Measurements from ENCODE around the gene FAM114A2. TPM values are rescaled to one million over a fixed set of nuclear protein-coding genes. Genes with fewer than 3 reads are reported as not detected.

FAM114A2 gene
- polyA plus RNA-seq, 1 of the 3 experiments (the other 2 are of a cell fraction): 9.0 TPM

- no peak overlapping the region for H3K9ac ChIP-seq
- H3K9me2 ChIP-seq: no peaks in the 10 kb centered on the region
- H3K27me3 ChIP-seq (ENCODE audit: insufficient read depth): no peaks in the 10 kb centered on the region
- no peak overlapping the region for H3K4me2 ChIP-seq
- no peak overlapping the region for H3K27ac ChIP-seq (ENCODE audit: low read depth in 2 of 2, low read length in 1 of 2)
- 62% methylated on average over 3 of the region's 3 CpGs for WGBS (ENCODE audit: low lambda C conversion rate)
- H3K36me3 ChIP-seq (replicated peaks in 1 of 2; ENCODE audit: control insufficient read depth in 1 of 2, insufficient read depth in 2 of 2, low read length in 1 of 2): peaks cover 0 to 2% of the 10 kb centered on the region in 2 experiments
- H2AFZ ChIP-seq (ENCODE audit: low read depth): no peak overlapping the region
- CTCF ChIA-PET: interaction anchor here (0.9 to 3.6 kb wide), 3 partner anchors 11 to 420 kb away, joined by 5 to 22 read pairs (median 9); no protein-coding TSS in a partner anchor
- no peaks in the 10 kb centered on the region for H3K4me1 ChIP-seq (ENCODE audit: control insufficient read depth in 1 of 2, insufficient read depth in 2 of 2, low read depth in 1 of 2, low read length in 1 of 2)
- no peaks in the 10 kb centered on the region for H3K9me3 ChIP-seq
- no peak for DNase-seq
- POLR2A ChIA-PET: no interaction called here
- TF ChIP-seq FOSL2 (IDR thresholded peaks at IDR 0.05; ENCODE audit: borderline replicate concordance, low read depth): no peak
- TF ChIP-seq, protein P1, sequence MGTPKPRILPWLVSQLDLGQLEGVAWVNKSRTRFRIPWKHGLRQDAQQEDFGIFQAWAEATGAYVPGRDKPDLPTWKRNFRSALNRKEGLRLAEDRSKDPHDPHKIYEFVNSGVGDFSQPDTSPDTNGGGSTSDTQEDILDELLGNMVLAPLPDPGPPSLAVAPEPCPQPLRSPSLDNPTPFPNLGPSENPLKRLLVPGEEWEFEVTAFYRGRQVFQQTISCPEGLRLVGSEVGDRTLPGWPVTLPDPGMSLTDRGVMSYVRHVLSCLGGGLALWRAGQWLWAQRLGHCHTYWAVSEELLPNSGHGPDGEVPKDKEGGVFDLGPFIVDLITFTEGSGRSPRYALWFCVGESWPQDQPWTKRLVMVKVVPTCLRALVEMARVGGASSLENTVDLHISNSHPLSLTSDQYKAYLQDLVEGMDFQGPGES (IDR thresholded peaks at IDR 0.05; ENCODE audit: low read depth, low read length): no peak
- TF ChIP-seq, protein P2, sequence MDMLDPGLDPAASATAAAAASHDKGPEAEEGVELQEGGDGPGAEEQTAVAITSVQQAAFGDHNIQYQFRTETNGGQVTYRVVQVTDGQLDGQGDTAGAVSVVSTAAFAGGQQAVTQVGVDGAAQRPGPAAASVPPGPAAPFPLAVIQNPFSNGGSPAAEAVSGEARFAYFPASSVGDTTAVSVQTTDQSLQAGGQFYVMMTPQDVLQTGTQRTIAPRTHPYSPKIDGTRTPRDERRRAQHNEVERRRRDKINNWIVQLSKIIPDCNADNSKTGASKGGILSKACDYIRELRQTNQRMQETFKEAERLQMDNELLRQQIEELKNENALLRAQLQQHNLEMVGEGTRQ (IDR thresholded peaks at IDR 0.05; ENCODE audit: borderline replicate concordance, low read depth, low read length): no peak
- TF ChIP-seq PBX3 (IDR thresholded peaks at IDR 0.05): no peak
- TF ChIP-seq, protein P3, sequence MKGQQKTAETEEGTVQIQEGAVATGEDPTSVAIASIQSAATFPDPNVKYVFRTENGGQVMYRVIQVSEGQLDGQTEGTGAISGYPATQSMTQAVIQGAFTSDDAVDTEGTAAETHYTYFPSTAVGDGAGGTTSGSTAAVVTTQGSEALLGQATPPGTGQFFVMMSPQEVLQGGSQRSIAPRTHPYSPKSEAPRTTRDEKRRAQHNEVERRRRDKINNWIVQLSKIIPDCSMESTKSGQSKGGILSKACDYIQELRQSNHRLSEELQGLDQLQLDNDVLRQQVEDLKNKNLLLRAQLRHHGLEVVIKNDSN (IDR thresholded peaks at IDR 0.05; ENCODE audit: borderline replicate concordance, low read depth): no peak
- TF ChIP-seq MEF2A (IDR thresholded peaks at IDR 0.05; ENCODE audit: borderline replicate concordance, low read depth): no peak
- TF ChIP-seq REST (IDR thresholded peaks at IDR 0.05; ENCODE audit: low read depth, low read length): no peak
- no peak for TF ChIP-seq RAD21 (IDR thresholded peaks at IDR 0.05; ENCODE audit: low read length)
- no peak for TF ChIP-seq FOXM1 (IDR thresholded peaks at IDR 0.05; ENCODE audit: low read depth)
- TF ChIP-seq GABPA (IDR thresholded peaks at IDR 0.05; ENCODE audit: low read depth): no peak
- TF ChIP-seq NFIC (IDR thresholded peaks at IDR 0.05; ENCODE audit: borderline replicate concordance): no peak
- no peak for TF ChIP-seq TEAD4 (IDR thresholded peaks at IDR 0.05; ENCODE audit: borderline replicate concordance, insufficient read depth)
- TF ChIP-seq, protein P4, sequence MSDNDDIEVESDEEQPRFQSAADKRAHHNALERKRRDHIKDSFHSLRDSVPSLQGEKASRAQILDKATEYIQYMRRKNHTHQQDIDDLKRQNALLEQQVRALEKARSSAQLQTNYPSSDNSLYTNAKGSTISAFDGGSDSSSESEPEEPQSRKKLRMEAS (IDR thresholded peaks at IDR 0.05; ENCODE audit: low read depth): no peak
- TF ChIP-seq TCF12 (IDR thresholded peaks at IDR 0.05): no peak
- TF ChIP-seq RCOR1 (IDR thresholded peaks at IDR 0.05; ENCODE audit: low read length): no peak
- TF ChIP-seq, protein P5, sequence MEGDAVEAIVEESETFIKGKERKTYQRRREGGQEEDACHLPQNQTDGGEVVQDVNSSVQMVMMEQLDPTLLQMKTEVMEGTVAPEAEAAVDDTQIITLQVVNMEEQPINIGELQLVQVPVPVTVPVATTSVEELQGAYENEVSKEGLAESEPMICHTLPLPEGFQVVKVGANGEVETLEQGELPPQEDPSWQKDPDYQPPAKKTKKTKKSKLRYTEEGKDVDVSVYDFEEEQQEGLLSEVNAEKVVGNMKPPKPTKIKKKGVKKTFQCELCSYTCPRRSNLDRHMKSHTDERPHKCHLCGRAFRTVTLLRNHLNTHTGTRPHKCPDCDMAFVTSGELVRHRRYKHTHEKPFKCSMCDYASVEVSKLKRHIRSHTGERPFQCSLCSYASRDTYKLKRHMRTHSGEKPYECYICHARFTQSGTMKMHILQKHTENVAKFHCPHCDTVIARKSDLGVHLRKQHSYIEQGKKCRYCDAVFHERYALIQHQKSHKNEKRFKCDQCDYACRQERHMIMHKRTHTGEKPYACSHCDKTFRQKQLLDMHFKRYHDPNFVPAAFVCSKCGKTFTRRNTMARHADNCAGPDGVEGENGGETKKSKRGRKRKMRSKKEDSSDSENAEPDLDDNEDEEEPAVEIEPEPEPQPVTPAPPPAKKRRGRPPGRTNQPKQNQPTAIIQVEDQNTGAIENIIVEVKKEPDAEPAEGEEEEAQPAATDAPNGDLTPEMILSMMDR (IDR thresholded peaks at IDR 0.05): no peak
- no peak for TF ChIP-seq ELF1 (IDR thresholded peaks at IDR 0.05)
- TF ChIP-seq JUND (IDR thresholded peaks at IDR 0.05): no peak
- H3F3A ChIP-seq (replicated peaks; ENCODE audit: insufficient read depth): no peaks in the 10 kb centered on the region
- no peaks in the 10 kb centered on the region for H3K79me2 ChIP-seq (ENCODE audit: insufficient read depth)
- H3K4me3 ChIP-seq (ENCODE audit: low read depth in 2 of 2, low read length in 1 of 2): no peak overlapping the region
- no peaks in the 10 kb centered on the region for H4K20me1 ChIP-seq (ENCODE audit: insufficient read depth)
These were observed 53.2 kb downstream of the FAM114A2 start for GRCh38 chr5:153985498-153985897.

All from SK-N-SH (cell line).